HG03442 (cell line): ENCODE data around the gene RFC4.

ENCODE experiments used
- ATAC-seq: cut with Tn5 transposase; IDR thresholded peaks from one replicate; pipeline ENCODE4 v1.9.1; 2021; ENCODE audit warnings: mild to moderate bottlenecking, moderate library complexity; ENCODE audit not compliant: unreplicated experiment

The RFC4 gene

DNA sequence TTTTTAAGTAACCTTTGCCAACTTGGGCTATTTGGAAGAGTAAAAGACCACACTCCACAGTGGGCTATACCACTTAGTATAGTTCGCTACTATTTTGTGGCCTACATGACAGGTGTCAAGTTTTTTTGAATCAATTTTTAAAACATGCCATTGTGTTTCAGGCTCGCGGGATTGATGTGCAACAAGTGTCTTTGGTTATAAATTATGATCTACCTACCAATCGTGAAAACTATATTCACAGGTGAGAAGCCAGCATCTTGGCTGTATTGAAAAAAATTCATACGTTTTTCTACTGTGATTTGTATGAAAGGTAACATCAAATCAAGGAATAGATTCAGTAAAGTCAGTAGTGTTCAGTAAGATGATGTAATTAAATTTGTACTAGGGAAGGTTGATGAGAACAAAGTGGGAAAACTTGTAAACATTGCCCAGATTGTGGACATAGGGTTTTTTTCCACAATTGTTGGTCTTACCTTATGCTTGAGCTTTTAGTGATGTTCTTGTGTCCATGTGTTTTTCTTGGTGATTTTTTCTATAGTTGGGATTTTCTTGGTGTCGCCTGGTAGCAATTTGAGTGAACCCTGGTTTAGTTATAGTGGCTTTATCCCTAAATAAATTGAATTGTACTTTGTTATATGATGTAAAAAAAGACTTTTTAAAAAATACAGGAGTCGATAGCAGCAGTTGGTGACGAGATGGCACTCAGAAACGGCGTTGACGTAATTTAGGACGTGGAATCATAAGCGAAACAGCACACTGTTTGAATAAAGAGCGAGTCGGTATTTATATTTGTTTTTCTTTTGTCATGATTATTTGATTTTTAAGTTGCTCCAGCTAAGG is 18.4 kb downstream of the RFC4 start:
- ATAC-seq, result no peak

- no peak for ATAC-seq
Measured at GRCh38 chr3:186786922-186787321, 19.4 kb downstream of the RFC4 start.

GRCh38 chr3:186785495-186786018 is 20.7 kb downstream of the RFC4 start:
- ATAC-seq, result no peak

DNA sequence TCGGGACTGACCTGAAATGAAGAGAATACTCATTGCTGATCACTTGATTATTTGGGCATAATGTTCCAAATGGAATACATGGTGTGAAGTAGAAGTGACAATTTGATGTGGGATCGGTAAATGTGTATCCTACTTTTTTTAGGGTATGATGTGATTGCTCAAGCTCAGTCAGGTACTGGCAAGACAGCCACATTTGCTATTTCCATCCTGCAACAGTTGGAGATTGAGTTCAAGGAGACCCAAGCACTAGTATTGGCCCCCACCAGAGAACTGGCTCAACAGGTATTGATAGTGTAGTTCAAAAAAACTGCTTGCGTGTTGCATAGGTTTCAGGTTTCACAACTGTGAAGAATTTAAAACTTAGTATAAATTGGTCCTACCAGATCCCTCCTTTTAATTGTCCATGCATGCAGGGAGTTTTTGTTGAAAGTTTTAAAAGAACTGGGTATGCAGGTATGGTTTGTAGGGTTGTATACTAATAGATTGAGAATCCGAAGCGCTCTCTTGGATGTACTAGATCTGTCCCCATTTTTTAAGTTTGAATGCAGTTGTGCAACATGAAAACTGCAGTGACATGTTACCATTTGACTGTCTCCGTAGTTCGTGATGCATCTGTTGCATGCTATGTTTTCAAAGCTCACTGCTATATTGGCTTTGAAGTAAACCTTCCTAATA is 21.3 kb downstream of the RFC4 start:
- no peak for ATAC-seq

DNA sequence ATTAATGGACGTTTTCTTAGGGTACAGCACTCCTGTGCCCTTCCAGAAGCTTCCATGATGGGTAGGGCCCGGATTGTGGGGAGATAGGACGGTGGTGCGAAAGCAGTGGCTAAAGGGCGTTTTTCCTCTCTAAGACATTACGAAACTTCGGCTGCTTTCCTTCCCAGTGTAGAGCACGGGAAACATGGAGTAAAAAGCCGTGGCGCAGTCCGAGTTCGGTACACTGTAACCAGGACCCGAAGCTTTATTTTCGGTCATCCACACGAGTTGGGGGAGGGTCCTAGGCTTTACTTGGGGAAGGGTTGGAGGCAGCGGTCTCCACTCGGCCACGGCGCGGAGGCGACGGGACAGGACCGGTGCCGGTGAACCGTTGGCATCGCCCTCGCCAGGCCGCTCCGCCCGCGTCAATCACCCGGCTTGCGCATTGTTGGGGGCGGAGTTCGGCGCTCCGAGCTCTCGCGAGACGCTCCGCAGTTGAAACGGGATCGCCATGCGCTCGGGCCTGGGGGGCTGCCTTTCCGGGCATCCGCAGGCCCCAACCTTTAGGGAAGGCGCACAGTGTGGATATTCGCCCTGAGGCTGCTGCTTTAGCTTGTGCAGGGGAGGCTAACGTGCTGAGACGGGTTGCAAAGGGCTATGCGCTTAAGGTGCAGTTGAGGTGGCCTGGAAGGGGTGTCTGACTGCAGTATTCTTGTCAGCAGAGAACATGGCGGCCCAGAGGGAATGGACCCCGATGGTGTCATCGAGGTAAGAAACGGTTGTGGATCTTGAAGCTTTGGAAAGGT is 22.4 kb downstream of the RFC4 start:
- peak; percentile 63 for ATAC-seq

- peak; percentile 61 for ATAC-seq
Measured at GRCh38 chr3:186783058-186783730, 23.1 kb downstream of the RFC4 start, which contains the start of gene EIF4A2. Gene EIF4A2, plus strand, starts transcription at chr3:186783577. Its CDS starts 34 bp downstream, at chr3:186783611.

GRCh38 chr3:186782542-186783057 is 23.7 kb downstream of the RFC4 start:
- ATAC-seq, result peak; percentile 9

DNA sequence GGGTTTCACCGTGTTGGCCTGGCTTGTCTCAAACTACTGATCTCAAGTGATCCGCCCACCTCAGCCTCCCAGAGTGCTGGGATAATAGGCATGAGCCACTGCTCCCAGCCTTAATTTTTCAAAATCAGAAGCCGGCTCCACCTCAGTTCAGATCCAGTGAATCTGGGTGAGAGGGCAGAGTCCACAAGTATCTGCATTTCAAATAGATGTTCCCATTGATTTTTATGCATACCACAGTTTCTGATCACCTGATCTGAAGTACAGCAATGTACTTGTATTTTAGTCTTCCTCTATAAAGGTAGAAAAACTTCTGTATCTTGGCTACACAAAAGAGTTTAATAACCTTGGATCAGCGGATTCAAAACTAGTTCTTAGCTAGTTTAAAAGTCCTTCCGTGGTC is 27.1 kb downstream of the RFC4 start:
- ATAC-seq, result no peak

DNA sequence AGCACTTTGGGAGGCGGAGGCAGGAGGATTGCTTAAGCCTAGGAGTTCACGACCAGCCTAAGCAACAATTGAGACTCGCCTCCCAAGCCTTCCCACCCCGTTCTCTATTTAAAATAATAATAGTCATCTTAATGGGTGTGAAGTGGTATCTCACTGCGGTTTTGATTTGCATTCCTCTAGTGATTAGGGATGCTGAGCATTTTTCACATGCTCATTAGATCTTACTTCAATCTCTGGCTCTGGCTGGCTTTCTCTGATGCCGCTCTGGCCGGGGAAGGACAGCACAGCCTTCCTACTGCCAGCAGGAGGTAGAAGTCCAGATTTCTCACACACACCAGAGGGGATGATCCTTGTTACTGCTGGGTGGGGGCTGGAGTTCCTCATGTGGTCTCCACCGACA is 30.3 kb downstream of the RFC4 start:
- ATAC-seq, result no peak

- ATAC-seq, result peak; percentile 92
Measured at GRCh38 chr3:186772701-186773417, 33.4 kb downstream of the RFC4 start.

DNA sequence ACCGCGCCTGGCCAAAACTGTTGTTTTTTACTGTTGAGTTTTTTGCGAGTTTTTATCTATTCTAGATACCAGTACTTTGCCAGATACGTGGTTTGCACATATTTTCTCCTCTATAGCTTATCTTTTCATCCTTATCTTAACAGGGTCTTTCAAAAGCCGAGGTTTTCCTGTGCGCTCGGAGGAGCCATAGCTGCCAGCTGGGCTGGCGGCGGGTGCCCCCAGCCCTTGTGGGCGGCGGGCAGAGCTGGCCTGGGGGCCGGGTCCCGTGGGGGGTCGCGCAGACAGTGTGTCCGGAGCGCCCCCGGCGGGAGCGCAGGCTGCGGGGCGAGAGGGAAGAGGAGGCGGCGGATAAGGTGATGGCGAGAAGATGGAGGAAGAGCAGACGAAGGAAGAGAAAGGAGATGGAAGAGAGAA is 34.0 kb downstream of the RFC4 start:
- ATAC-seq, result peak; percentile 17

- ATAC-seq, result no peak
Measured at GRCh38 chr3:186760897-186761447, 45.3 kb downstream of the RFC4 start.

DNA sequence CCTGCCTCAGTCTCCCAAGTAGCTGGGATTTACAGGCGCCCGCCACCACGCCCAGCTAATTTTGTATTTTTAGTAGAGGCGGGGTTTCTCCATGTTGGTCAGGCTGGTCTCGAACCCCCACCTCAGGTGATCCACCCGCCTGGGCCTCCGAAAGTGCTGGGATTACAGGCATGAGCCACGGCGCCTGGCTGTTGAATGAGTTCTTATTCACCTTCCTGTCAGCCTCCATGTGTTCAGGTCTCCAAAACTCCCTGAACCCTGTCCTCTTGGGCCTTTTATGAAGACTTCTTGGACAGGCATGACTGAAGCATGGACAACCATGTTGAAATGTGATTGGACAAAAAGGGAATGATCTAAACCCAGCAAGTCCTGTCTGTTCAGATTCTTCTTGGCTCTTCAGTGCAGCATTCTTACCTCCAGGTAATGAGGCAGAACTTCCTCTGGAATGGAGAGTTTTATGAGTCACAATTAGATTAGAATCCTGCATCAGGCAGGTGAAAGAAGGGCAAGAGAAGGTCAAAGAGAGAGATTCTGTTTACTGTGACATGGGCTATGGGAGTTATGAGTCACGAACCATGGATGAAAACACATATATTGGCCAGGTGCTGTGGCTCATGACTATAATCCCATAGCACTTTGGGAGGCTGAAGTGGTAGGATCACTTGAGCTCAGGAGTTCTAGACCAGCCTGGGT is 46.0 kb downstream of the RFC4 start:
- no peak for ATAC-seq

DNA sequence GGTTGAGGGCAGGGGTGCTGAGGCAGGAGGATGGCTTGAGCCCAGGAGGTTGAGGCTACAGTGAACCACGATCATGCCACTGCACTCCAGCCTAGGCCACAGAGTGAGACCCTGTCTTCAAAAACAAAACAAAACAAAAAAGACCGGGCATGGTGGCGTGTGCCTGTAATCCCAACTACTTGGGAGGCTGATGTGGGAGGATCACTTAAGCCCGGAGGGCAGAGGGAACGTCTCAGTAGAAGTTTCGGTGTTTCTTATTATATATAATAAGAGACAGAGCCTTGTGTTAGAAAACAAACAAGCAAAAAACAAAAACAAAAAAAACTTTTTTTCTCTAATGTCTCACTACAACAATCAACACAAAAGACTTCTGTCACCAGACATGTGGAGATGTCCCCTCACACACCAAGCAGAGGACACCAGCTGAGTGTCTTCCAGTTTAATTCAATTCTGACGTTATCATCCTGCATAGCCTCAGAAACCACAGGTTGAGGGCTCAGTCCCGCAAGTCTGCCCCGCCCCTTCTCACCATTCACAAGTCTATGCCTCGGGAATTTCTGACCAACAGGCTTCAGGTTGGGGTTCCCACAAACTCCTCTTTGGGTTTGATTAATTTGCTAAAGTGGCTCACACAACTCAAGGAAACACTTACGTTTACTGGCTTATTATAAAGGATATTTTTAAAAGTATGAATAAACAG is 46.9 kb downstream of the RFC4 start:
- no peak for ATAC-seq

DNA sequence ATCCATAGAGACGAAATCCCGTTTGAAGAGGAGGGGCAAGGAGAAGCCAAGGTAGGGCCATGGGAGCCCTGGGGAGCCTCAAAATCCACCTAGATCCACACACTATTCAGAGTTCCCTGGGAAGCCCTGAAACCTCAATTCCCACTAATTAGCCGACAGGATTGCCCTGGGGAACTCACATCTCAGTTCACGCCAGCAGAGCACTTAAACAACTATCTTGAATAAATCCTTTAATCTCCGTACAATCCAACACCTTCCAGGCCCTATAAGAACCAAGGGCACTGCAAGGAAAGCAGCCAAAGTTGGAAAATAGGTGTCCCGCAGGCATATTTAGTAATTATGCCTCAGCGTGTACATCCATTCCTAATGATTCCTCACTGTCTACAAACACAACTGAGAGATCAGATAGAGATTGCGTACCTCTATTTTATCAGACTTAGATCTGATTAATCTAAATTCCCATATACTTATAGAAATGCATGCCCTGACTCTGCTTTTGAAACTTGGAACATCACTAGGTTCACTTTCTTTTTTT is 48.5 kb downstream of the RFC4 start:
- ATAC-seq, result no peak

- ATAC-seq, result no peak
Measured at GRCh38 chr3:186757214-186757613, 49.1 kb downstream of the RFC4 start.

GRCh38 chr3:186754871-186755270 is 51.4 kb downstream of the RFC4 start:
- ATAC-seq, result no peak

DNA sequence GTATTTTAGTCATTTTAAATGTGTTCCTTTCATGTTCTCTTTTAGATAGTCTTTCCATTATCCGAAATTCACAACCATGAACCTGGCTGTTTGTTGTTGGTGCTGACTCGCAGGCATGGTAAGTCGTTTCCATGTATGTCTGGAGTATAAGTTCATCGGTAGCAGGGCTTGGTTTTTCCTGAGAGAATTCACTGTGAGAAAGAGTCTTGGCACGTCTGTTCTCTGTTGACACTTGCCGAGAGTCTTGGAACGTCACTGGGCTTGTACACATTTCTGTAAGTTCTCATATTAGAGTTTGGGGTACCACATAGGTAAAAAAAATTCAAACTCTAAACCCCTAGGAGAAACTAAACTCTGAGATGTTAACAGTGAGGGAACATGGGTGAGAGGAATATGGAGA is 52.3 kb downstream of the RFC4 start:
- ATAC-seq, result no peak
